Neuronal stem cell (in vitro differentiated cells): ENCODE data around the gene LTBP3.

Experiments
- DNase-seq: peaks from one replicate; pipeline ENCODE4 v3.0.0-alpha.2; 2013; ENCODE audit warnings: low spot score
- H2AFZ ChIP-seq: one replicate; pipeline ENCODE4 v1.6.1; 2013; ENCODE audit warnings: mild to moderate bottlenecking, low read length, inconsistent platforms
- H2AK5ac ChIP-seq: 2 replicates; pipeline ENCODE4 v1.6.1; 2013; ENCODE audit warnings: low read depth, mild to moderate bottlenecking, inconsistent platforms, low read length, moderate library complexity, mixed read lengths
- H2BK120ac ChIP-seq: 2 replicates; pipeline ENCODE4 v1.6.1; 2013; ENCODE audit warnings: low read depth, mild to moderate bottlenecking, inconsistent platforms, low read length, moderate library complexity, mixed read lengths
- H2BK12ac ChIP-seq: one replicate; pipeline ENCODE4 v1.6.1; 2013; ENCODE audit warnings: low read length, inconsistent platforms
- H2BK15ac ChIP-seq: 2 replicates; pipeline ENCODE4 v1.6.1; 2013; ENCODE audit warnings: mild to moderate bottlenecking, low read length, inconsistent platforms, mixed read lengths
- H2BK5ac ChIP-seq: one replicate; pipeline ENCODE4 v1.6.1; 2013; ENCODE audit warnings: inconsistent platforms, mild to moderate bottlenecking, low read length, moderate library complexity
- H3K14ac ChIP-seq: one replicate; pipeline ENCODE4 v1.6.1; 2013; ENCODE audit warnings: low read length, inconsistent platforms
- H3K18ac ChIP-seq: 2 replicates; pipeline ENCODE4 v1.6.1; 2013; ENCODE audit warnings: low read length, inconsistent platforms
- H3K23ac ChIP-seq: 2 replicates; pipeline ENCODE4 v1.6.1; 2013; ENCODE audit warnings: low read depth, mild to moderate bottlenecking, mixed read lengths, low read length, inconsistent platforms; ENCODE audit not compliant: poor library complexity
- H3K27ac ChIP-seq: replicated peaks from 3 replicates; pipeline ENCODE4 v1.5.1; 2013; ENCODE audit warnings: low read length, inconsistent platforms
- H3K27me3 ChIP-seq, 3 experiments: 2 replicates each; pipeline ENCODE4 v1.6.1; 2013; ENCODE audit warnings: low read length in 3 of 3, mild to moderate bottlenecking in 2 of 3, inconsistent platforms in 1 of 3, low read depth in 1 of 3, mixed read lengths in 1 of 3, moderate library complexity in 1 of 3; ENCODE audit not compliant: control insufficient read depth in 3 of 3, insufficient read depth in 3 of 3
- H3K36me3 ChIP-seq, 2 donors: replicated peaks in 1 of 2; 2 replicates each; pipeline ENCODE4 v1.6.1; 2013; ENCODE audit warnings: low read length in 2 of 2; ENCODE audit not compliant: control insufficient read depth in 2 of 2, insufficient read depth in 2 of 2
- H3K4ac ChIP-seq: 2 replicates; pipeline ENCODE4 v1.6.1; 2013; ENCODE audit warnings: inconsistent platforms, mild to moderate bottlenecking, low read length, moderate library complexity
- H3K4me1 ChIP-seq, 2 donors: 1 replicate in 1 of 2; 2 replicates in 1 of 2; pipeline ENCODE4 v1.6.1; 2013; ENCODE audit warnings: low read length in 2 of 2, low read depth in 1 of 2; ENCODE audit not compliant: control insufficient read depth in 2 of 2, insufficient read depth in 1 of 2
- H3K4me2 ChIP-seq: one replicate; pipeline ENCODE4 v1.6.1; 2013; ENCODE audit warnings: mild to moderate bottlenecking, low read length, inconsistent platforms; ENCODE audit not compliant: insufficient read depth, poor library complexity, severe bottlenecking
- H3K4me3 ChIP-seq, 2 donors: 2 replicates each; pipeline ENCODE4 v1.5.1; 2013; ENCODE audit warnings: low read length in 2 of 2, mild to moderate bottlenecking in 2 of 2, inconsistent platforms in 1 of 2, moderate library complexity in 1 of 2
- H3K79me1 ChIP-seq: one replicate; pipeline ENCODE4 v1.6.1; 2013; ENCODE audit warnings: low read depth, mild to moderate bottlenecking, inconsistent platforms, low read length, moderate library complexity
- H3K9ac ChIP-seq: one replicate; pipeline ENCODE4 v1.6.1; 2013; ENCODE audit warnings: mild to moderate bottlenecking, low read depth, low read length, inconsistent platforms; ENCODE audit not compliant: poor library complexity
- H3K9me3 ChIP-seq, 2 donors: replicated peaks in 1 of 2; 2 replicates each; pipeline versions ENCODE3 to v1.6.1; 2013; ENCODE audit warnings: low read length in 2 of 2, mild to moderate bottlenecking in 2 of 2, inconsistent platforms in 1 of 2, low read depth in 1 of 2, mixed read lengths in 1 of 2, moderate library complexity in 1 of 2; ENCODE audit not compliant: control insufficient read depth in 2 of 2, insufficient read depth in 1 of 2
- H4K8ac ChIP-seq: one replicate; pipeline ENCODE4 v1.6.1; 2013; ENCODE audit warnings: low read depth, mild to moderate bottlenecking, inconsistent platforms, low read length, moderate library complexity
- H4K91ac ChIP-seq: one replicate; pipeline ENCODE4 v1.6.1; 2013; ENCODE audit warnings: low read length, low read depth, mild to moderate bottlenecking, inconsistent platforms; ENCODE audit not compliant: poor library complexity
- WGBS, 2 donors: extraction: QIAGEN DNeasy Blood & Tissue Kit; methylation state at CpG; one replicate each; pipeline ENCODE4 v1.1.7; 2013; ENCODE audit warnings: missing lambda C conversion rate in 2 of 2, mixed read lengths in 1 of 2; ENCODE audit not compliant: insufficient read length in 2 of 2, insufficient replicate concordance in 1 of 2; ENCODE audit errors: extremely low coverage in 2 of 2; 5-methylcytosine and 5-hydroxymethylcytosine counted together

LTBP3 gene

DNA sequence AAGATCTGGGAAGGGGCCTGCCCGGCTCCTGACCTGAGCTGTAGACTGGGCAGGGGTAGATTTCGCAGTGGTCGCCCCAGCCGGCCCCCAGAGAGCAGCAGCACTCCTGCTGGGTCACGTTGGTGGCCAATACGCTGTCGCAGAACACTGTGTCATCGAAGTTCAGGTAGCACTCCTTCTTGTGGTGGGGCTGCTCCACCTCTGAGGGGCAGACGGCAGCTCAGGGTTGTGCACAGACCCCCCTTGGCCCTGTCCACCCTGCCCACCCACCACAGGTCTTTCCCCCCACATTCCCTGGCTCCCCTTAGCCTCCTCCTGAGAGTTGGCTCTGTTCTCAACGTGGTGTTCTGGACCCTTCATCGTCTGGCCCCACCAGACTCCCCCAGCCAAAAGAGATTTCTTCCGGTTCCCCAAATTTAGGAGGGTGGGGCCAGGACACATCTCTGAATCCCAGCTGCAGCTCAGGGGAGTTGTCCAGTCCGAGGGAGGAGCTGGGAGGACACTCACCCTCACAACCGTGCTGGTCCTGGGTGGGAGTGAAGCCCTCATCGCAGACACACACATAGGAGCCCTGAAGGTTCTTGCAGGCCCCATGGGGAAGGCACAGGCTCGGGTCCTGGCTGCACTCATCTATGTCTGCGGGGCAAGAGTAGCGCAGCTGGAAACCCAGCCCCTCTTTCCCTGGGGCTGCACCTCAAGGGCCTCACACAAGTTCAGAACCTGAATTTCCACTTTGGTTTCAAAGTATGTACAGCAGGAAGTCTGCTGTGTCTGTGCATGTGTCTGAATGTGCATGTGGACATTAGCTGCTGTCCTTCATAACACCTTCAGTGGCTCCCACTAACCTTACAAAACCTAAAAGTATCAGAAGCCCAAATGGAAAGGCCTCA, 16.8 kb downstream of the LTBP3 start:
- Histone ChIP-seq H3K9me3 (no peaks in the 10 kb centered on the region), H4K8ac (no peak overlapping the region), H3K23ac (peak overlapping the region; percentile 94), H2AK5ac (peak overlapping the region; percentile 39), H3K4me1 (peaks cover 0 to 13% of the 10 kb centered on the region in 2 donors), H3K4me3 (no peak overlapping the region), H3K27ac (no peak overlapping the region), H2BK120ac (peak overlapping the region; percentile 88), H3K4me2 (peak overlapping the region; percentile 95), H2AFZ (no peak overlapping the region), H3K4ac (no peak overlapping the region), H4K91ac (no peak overlapping the region), H2BK5ac (no peak overlapping the region), H3K36me3 (peaks cover 10 to 35% of the 10 kb centered on the region in 2 donors), H2BK12ac (no peak overlapping the region), H3K79me1 (peaks cover 5% of the 10 kb centered on the region), H3K9ac (peak overlapping the region; percentile 14), H2BK15ac (peak overlapping the region; percentile 18), H3K14ac (no peak overlapping the region), H3K27me3 (peaks cover 0 to 60% (median 13%) of the 10 kb centered on the region in 3 experiments), H3K18ac (peak overlapping the region; percentile 83)
- no peak for DNase-seq
- WGBS, 2 donors: no CpG with 5 or more reads among the region's 18 CpGs

DNA sequence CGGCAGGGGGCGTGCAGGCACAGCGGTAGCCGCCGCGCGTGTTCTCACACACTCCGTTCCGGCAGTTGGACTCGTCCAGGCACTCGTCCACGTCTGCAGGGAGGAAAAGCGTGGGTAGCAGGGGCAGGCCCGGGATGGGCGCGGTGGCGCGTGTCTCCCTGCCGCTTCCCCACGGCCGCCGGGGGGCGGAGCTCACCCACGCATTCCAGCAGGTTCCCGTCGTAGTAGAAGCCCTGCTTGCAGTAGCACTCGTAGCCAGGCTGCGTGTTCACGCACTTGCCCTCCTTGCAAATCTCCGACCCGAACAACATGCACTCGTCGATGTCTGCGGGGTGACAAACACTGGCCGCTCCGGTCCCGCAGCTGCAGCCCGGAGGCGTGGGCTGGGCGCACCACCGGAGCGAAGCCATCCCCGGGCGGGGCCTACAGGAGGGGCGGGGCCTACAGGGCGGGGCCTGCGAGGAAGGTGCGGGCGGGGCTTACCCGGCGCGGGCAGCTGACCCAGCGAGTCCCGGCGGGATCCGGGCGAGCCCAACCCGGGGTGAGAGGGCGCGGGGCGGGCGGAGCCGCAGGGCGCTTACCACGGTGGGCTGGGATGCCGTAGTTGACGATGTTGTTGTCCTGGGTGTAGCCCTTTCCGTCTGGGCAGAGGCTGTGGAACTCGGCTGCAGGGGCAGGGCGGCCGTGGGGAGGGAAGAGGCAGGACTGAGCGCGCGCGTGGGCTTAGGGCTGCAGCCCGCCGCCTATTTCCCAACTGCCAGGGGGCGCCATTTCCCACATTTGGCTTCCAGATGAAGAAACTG, 17.7 kb downstream of the LTBP3 start:
- Histone ChIP-seq H2BK12ac (no peak overlapping the region), H3K9ac (peak overlapping the region; percentile 83), H3K9me3 (no peaks in the 10 kb centered on the region), H2AK5ac (peak overlapping the region; percentile 88), H3K4me3 (peak overlapping the region in 1 of 2 donors; percentile 82), H2AFZ (no peak overlapping the region), H4K8ac (no peak overlapping the region), H2BK5ac (no peak overlapping the region), H3K18ac (peak overlapping the region; percentile 98), H3K4me2 (peak overlapping the region; percentile 95), H3K4ac (no peak overlapping the region), H2BK120ac (peak overlapping the region; percentile 88), H3K79me1 (peaks cover 5% of the 10 kb centered on the region), H3K36me3 (peaks cover 19 to 44% of the 10 kb centered on the region in 2 donors), H3K27me3 (peaks cover 0 to 52% (median 13%) of the 10 kb centered on the region in 3 experiments), H3K27ac (no peak overlapping the region), H4K91ac (no peak overlapping the region), H3K14ac (peak overlapping the region; percentile 89), H3K4me1 (peaks cover 0 to 10% of the 10 kb centered on the region in 2 donors), H2BK15ac (peak overlapping the region; percentile 6), H3K23ac (peak overlapping the region; percentile 94)
- DNase-seq: peak; percentile 84
- no CpG with 5 or more reads among the region's 78 CpGs for WGBS, 2 donors

GRCh38 chr11:65539744-65540289, 18.3 kb downstream of the LTBP3 start:
- H3K14ac ChIP-seq: peak overlapping the region; percentile 71
- H2BK120ac ChIP-seq: peak overlapping the region; percentile 18
- peak overlapping the region; percentile 83 for H3K9ac ChIP-seq
- H3K27me3 ChIP-seq: peaks cover 0 to 45% (median 13%) of the 10 kb centered on the region in 3 experiments
- no peak for DNase-seq
- no peak overlapping the region for H3K27ac ChIP-seq
- peak overlapping the region in 1 of 2 donors; percentile 82 for H3K4me3 ChIP-seq
- H2BK5ac ChIP-seq: no peak overlapping the region
- H2BK12ac ChIP-seq: peak overlapping the region; percentile 58
- H3K9me3 ChIP-seq: no peaks in the 10 kb centered on the region
- H4K91ac ChIP-seq: no peak overlapping the region
- peak overlapping the region; percentile 92 for H2BK15ac ChIP-seq
- no CpG with 5 or more reads among the region's 60 CpGs for WGBS, 2 donors
- peaks cover 24 to 50% of the 10 kb centered on the region in 2 donors for H3K36me3 ChIP-seq
- peak overlapping the region; percentile 89 for H3K18ac ChIP-seq
- peaks cover 0 to 10% of the 10 kb centered on the region in 2 donors for H3K4me1 ChIP-seq
- H4K8ac ChIP-seq: no peak overlapping the region
- no peak overlapping the region for H2AFZ ChIP-seq
- H3K79me1 ChIP-seq: peaks cover 5% of the 10 kb centered on the region
- H3K4me2 ChIP-seq: peak overlapping the region; percentile 95
- peak overlapping the region; percentile 94 for H3K23ac ChIP-seq
- H3K4ac ChIP-seq: no peak overlapping the region
- H2AK5ac ChIP-seq: peak overlapping the region; percentile 88
